Stimulated activated CD8-positive, alpha-beta memory T cell treated with anti-CD3 and anti-CD28 coated beads, Interleukin-12 subunit alpha, Interleukin-12 subunit beta, amount 100 ng/mL, for 24 hours (primary cell): ENCODE data around the gene FDXR.

ENCODE experiments used
- DNase-seq: peaks from one replicate; pipeline ENCODE4 v3.0.0-alpha.2; 2020; ENCODE audit errors: extremely low read depth

FDXR gene

GRCh38 chr17:74898376-74898946 lies 25.7 kb upstream of the FDXR start:
- DNase-seq, result no peak

- no peak for DNase-seq
Measured at GRCh38 chr17:74893936-74894671, 21.3 kb upstream of the FDXR start.

GRCh38 chr17:74892974-74893911 lies 20.4 kb upstream of the FDXR start, which contains the start of gene FADS6:
FADS6 (minus strand) TSS chr17:74893633; CDS start chr17:74893595, 38 bp downstream.
- no peak for DNase-seq

- DNase-seq, result no peak
Measured at GRCh38 chr17:74892013-74892841, 19.4 kb upstream of the FDXR start.

GRCh38 chr17:74890554-74890953 lies 17.8 kb upstream of the FDXR start:
- no peak for DNase-seq

- no peak for DNase-seq
Measured at GRCh38 chr17:74888469-74888868, 15.7 kb upstream of the FDXR start.

GRCh38 chr17:74883241-74883745 lies 10.5 kb upstream of the FDXR start:
- no peak for DNase-seq

GRCh38 chr17:74882517-74883240 lies 9.9 kb upstream of the FDXR start:
- DNase-seq, result no peak

- no peak for DNase-seq
Measured at GRCh38 chr17:74881073-74881472, 8.3 kb upstream of the FDXR start.

GRCh38 chr17:74879308-74879707 lies 6.5 kb upstream of the FDXR start:
- no peak for DNase-seq

- no peak for DNase-seq
Measured at GRCh38 chr17:74878658-74879057, 5.9 kb upstream of the FDXR start.

GRCh38 chr17:74877592-74878548 lies 5.1 kb upstream of the FDXR start:
- no peak for DNase-seq

GRCh38 chr17:74875977-74876593 lies 3.3 kb upstream of the FDXR start:
- no peak for DNase-seq

GRCh38 chr17:74875155-74875976 lies 2.6 kb upstream of the FDXR start:
- DNase-seq, result no peak

- no peak for DNase-seq
Measured at GRCh38 chr17:74874615-74875037, 1.8 kb upstream of the FDXR start.

- DNase-seq, result no peak
Measured at GRCh38 chr17:74873874-74874614, 1.2 kb upstream of the FDXR start.
